Neural progenitor cell (in vitro differentiated cells): ENCODE measurements around the gene ABAT. TPM values are rescaled to one million over a fixed set of nuclear protein-coding genes. Genes with fewer than 3 reads are reported as not detected.

Experiments used
- DNase-seq: peaks from one replicate; pipeline ENCODE4 v3.0.0-alpha.2; 2016; ENCODE audit warnings: low spot score
- H2AFZ ChIP-seq: fragments of 200-600 bp; sonication (generic); replicated peaks from 2 replicates; pipeline ENCODE4 v1.6.1; 2016; ENCODE audit warnings: antibody characterized with exemption
- H3F3A ChIP-seq: fragments of 200-600 bp; sonication (generic); 2 replicates; pipeline ENCODE4 v1.6.1; 2016; ENCODE audit warnings: antibody characterized with exemption, low read depth
- H3K27ac ChIP-seq: fragments of 200-600 bp; sonication (generic); 2 replicates; pipeline ENCODE4 v1.5.1; 2016; ENCODE audit warnings: mild to moderate bottlenecking
- H3K27me3 ChIP-seq: fragments of 200-600 bp; sonication (generic); 2 replicates; pipeline ENCODE4 v1.6.1; 2016; ENCODE audit warnings: mild to moderate bottlenecking, moderate library complexity
- H3K36me3 ChIP-seq: fragments of 200-600 bp; sonication (generic); 2 replicates; pipeline ENCODE4 v1.5.1; 2016
- H3K4me1 ChIP-seq: fragments of 200-600 bp; sonication (generic); 2 replicates; pipeline ENCODE4 v1.6.1; 2016; ENCODE audit warnings: mixed run types
- H3K4me2 ChIP-seq: fragments of 200-600 bp; sonication (generic); 2 replicates; pipeline ENCODE4 v1.6.1; 2016
- H3K4me3 ChIP-seq: fragments of 200-600 bp; sonication (generic); 2 replicates; pipeline ENCODE4 v1.5.1; 2016
- H3K79me2 ChIP-seq: fragments of 200-600 bp; sonication (generic); 2 replicates; pipeline ENCODE4 v1.6.1; 2016; ENCODE audit warnings: low read depth
- H3K9ac ChIP-seq: fragments of 200-600 bp; sonication (generic); 2 replicates; pipeline ENCODE4 v1.6.1; 2016
- H3K9me3 ChIP-seq: fragments of 200-600 bp; sonication (generic); 2 replicates; pipeline ENCODE4 v1.5.1; 2016; ENCODE audit warnings: low read depth
- H4K20me1 ChIP-seq: fragments of 200-600 bp; sonication (generic); 2 replicates; pipeline ENCODE4 v1.6.1; 2016; ENCODE audit warnings: low read depth
- H3K27ac Mint-ChIP-seq: 3 replicates; pipeline ENCODE4 v1.8.0; 2021; ENCODE audit warnings: mixed read lengths
- H3K27me3 Mint-ChIP-seq: 2 replicates; pipeline ENCODE4 v1.8.0; 2022; ENCODE audit warnings: low read depth, mild to moderate bottlenecking, inconsistent platforms, moderate library complexity, mixed read lengths; ENCODE audit not compliant: insufficient read depth
- H3K36me3 Mint-ChIP-seq: 3 replicates; pipeline ENCODE4 v1.8.0; 2021; ENCODE audit warnings: mixed read lengths
- H3K4me1 Mint-ChIP-seq: 3 replicates; pipeline ENCODE4 v1.8.0; 2021; ENCODE audit warnings: mixed read lengths
- H3K4me3 Mint-ChIP-seq: 3 replicates; pipeline ENCODE4 v1.8.0; 2021; ENCODE audit warnings: mild to moderate bottlenecking, moderate library complexity, mixed read lengths
- H3K9me3 Mint-ChIP-seq: 3 replicates; pipeline ENCODE4 v1.8.0; 2020; ENCODE audit warnings: mixed read lengths
- EZH2 ChIP-seq: fragments of 200-600 bp; sonication (generic); IDR thresholded peaks from 2 replicates; pipeline ENCODE4 v1.6.1; 2017; ENCODE audit warnings: antibody characterized with exemption, mild to moderate bottlenecking, moderate library complexity
- EZH2phosphoT487 ChIP-seq: fragments of 200-600 bp; sonication (generic); IDR thresholded peaks from 2 replicates; pipeline ENCODE4 v1.6.1; 2017; ENCODE audit warnings: antibody characterized with exemption
- total RNA-seq: library from RNA; depleted of rRNA; stranded (reverse); fragments of >200 nt; gene quantifications from 2 replicates; pipeline ENCODE4 v1.2.3, GENCODE V29; 2015; ENCODE audit warnings: low replicate concordance
- TF ChIP-seq, protein P1 (sequence below): fragments of 200-600 bp; sonication (generic); IDR thresholded peaks from 2 replicates; pipeline ENCODE4 v1.5.1; 2017; ENCODE audit warnings: antibody characterized with exemption, mild to moderate bottlenecking

ABAT gene
- total RNA-seq, 1 donor from 2014 or later: 7.3 TPM

DNA sequence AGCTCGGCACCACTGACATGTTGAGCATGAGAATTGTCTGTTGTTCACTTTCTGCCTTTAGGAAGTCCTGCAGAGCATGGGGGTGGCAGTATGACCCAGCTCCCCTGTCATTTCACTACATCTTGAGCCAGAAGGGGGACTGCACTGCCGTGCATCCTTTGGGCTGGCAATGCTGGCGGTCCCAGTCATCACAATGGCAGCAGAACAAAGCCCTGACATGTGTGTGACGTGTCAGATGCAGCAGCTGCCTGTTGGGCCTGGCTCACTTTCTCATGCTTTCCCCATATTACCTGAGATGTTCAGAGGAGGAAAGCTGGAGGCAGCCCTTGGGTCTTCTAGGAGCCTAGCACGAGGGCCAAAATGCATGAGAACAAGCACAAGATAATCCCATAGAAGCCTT, 6.3 kb upstream of the ABAT start:
- no peak overlapping the region for H3K4me2 ChIP-seq
- H3K27ac Mint-ChIP-seq: no peak overlapping the region
- no peak overlapping the region for H3K27ac ChIP-seq
- peaks cover 9% of the 10 kb centered on the region for H3K4me1 ChIP-seq
- H4K20me1 ChIP-seq: no peaks in the 10 kb centered on the region
- H3K4me3 Mint-ChIP-seq: no peak overlapping the region
- no peaks in the 10 kb centered on the region for H3K9me3 Mint-ChIP-seq
- H3K27me3 ChIP-seq: peaks cover 13% of the 10 kb centered on the region
- H3K9ac ChIP-seq: no peak overlapping the region
- no peak overlapping the region for H3K4me3 ChIP-seq
- H3K4me1 Mint-ChIP-seq: peaks cover 25% of the 10 kb centered on the region
- no peak overlapping the region for H2AFZ ChIP-seq
- no peaks in the 10 kb centered on the region for H3K36me3 ChIP-seq
- TF ChIP-seq EZH2 (no peak), EZH2phosphoT487 (no peak)
- TF ChIP-seq, protein P1, sequence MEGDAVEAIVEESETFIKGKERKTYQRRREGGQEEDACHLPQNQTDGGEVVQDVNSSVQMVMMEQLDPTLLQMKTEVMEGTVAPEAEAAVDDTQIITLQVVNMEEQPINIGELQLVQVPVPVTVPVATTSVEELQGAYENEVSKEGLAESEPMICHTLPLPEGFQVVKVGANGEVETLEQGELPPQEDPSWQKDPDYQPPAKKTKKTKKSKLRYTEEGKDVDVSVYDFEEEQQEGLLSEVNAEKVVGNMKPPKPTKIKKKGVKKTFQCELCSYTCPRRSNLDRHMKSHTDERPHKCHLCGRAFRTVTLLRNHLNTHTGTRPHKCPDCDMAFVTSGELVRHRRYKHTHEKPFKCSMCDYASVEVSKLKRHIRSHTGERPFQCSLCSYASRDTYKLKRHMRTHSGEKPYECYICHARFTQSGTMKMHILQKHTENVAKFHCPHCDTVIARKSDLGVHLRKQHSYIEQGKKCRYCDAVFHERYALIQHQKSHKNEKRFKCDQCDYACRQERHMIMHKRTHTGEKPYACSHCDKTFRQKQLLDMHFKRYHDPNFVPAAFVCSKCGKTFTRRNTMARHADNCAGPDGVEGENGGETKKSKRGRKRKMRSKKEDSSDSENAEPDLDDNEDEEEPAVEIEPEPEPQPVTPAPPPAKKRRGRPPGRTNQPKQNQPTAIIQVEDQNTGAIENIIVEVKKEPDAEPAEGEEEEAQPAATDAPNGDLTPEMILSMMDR: no peak
- H3K27me3 Mint-ChIP-seq: peaks cover 12% of the 10 kb centered on the region
- peaks cover 7% of the 10 kb centered on the region for H3F3A ChIP-seq
- H3K79me2 ChIP-seq: no peaks in the 10 kb centered on the region
- DNase-seq: no peak
- no peaks in the 10 kb centered on the region for H3K9me3 ChIP-seq
- no peaks in the 10 kb centered on the region for H3K36me3 Mint-ChIP-seq

DNA sequence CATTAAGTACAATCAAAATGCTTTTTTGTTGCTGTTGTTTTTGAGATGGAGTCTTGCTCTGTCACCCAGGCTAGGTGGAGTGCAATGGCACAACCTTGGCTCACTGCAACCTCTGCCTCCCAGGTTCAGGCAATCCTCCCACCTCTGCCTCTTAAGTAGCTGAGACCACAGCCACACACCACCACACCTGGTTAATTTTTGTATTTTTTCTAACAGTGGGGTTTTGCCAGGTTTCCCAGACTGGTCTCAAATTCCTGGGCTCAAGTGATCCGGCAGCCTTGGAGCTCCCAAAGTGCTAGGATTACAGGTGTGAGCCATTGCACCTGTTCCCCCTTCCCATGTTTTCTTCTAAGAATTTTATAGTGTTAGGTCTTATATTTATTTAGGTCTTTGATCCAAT, 4.9 kb upstream of the ABAT start:
- Mint-ChIP-seq H3K4me3 (no peak overlapping the region), H3K27ac (no peak overlapping the region), H3K27me3 (peaks cover 15% of the 10 kb centered on the region), H3K9me3 (no peaks in the 10 kb centered on the region), H3K4me1 (peaks cover 27% of the 10 kb centered on the region), H3K36me3 (no peaks in the 10 kb centered on the region)
- H3K27ac ChIP-seq: no peak overlapping the region
- H2AFZ ChIP-seq: no peak overlapping the region
- DNase-seq: no peak
- no peak overlapping the region for H3K4me3 ChIP-seq
- H3K4me1 ChIP-seq: peaks cover 9% of the 10 kb centered on the region
- H3K9me3 ChIP-seq: no peaks in the 10 kb centered on the region
- no peaks in the 10 kb centered on the region for H4K20me1 ChIP-seq
- H3K79me2 ChIP-seq: no peaks in the 10 kb centered on the region
- TF ChIP-seq EZH2phosphoT487 (no peak), EZH2 (no peak)
- TF ChIP-seq, protein P1: no peak
- H3K36me3 ChIP-seq: no peaks in the 10 kb centered on the region
- H3K4me2 ChIP-seq: no peak overlapping the region
- peaks cover 7% of the 10 kb centered on the region for H3F3A ChIP-seq
- H3K27me3 ChIP-seq: peaks cover 23% of the 10 kb centered on the region
- no peak overlapping the region for H3K9ac ChIP-seq

DNA sequence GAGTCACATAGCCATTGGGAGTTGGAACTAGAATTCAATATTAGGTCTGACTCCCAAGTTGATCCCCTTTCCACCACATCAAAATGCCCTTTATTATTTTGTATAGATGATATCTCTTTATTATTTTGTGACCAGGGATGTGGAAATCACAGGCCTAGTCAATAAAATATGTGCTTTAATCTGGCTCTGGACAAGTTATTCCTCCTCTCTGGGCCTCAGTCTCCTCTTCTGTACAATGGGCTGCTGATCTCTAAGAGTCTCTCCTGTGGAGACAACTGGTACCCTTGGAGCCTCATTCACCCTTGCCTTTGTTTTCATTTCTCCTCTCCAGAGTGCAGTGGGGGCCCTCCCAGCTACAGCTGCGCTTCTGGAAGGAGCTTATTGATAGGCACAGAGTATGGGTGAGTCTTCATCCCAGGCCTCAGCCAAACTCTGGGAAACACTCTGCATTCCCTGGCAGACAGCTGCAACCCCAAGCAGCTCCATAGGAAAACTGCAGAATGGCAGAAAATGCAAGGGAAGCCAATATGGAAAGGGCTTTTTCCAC, 4.3 kb upstream of the ABAT start:
- Mint-ChIP-seq H3K4me1 (peaks cover 25% of the 10 kb centered on the region), H3K36me3 (no peaks in the 10 kb centered on the region), H3K4me3 (no peak overlapping the region), H3K9me3 (no peaks in the 10 kb centered on the region), H3K27ac (no peak overlapping the region), H3K27me3 (peaks cover 15% of the 10 kb centered on the region)
- Histone ChIP-seq H2AFZ (no peak overlapping the region), H3K27me3 (peaks cover 29% of the 10 kb centered on the region), H3K4me2 (peak overlapping the region; percentile 39), H3K9ac (no peak overlapping the region), H4K20me1 (no peaks in the 10 kb centered on the region), H3K4me3 (no peak overlapping the region), H3K79me2 (no peaks in the 10 kb centered on the region), H3K4me1 (peaks cover 12% of the 10 kb centered on the region), H3K9me3 (no peaks in the 10 kb centered on the region), H3F3A (peaks cover 7% of the 10 kb centered on the region), H3K36me3 (no peaks in the 10 kb centered on the region), H3K27ac (no peak overlapping the region)
- TF ChIP-seq, protein P1: no peak
- no peak for TF ChIP-seq EZH2
- no peak for TF ChIP-seq EZH2phosphoT487
- no peak for DNase-seq
